GM12878 (cell line): ENCODE data around the gene HSBP1. TPM values are rescaled to one million over a fixed set of nuclear protein-coding genes. Genes with fewer than 3 reads are reported as not detected.

Experiments used
- ATAC-seq: fragments of 200-7000 bp; cut with Tn5 transposase; 3 replicates; pipeline ENCODE4 v1.9.1; 2020; ENCODE audit warnings: mild to moderate bottlenecking, moderate library complexity
- BruUV-seq: library from RNA; stranded (reverse); fragments of 400-500 nt; replicated peaks from 2 replicates; lab custom pipeline; 2021; lab: Mats Ljungman, UMichigan
- CTCF ChIA-PET: fragments of 300-600 bp; sonication (Branson Sonifier 250); formaldehyde crosslinking; extraction: SDS; loops from one replicate; lab custom pipeline; 2021; ENCODE audit warnings: inconsistent platforms; lab: Yijun Ruan, JAX
- POLR2A ChIA-PET: fragments of 350-600 bp; formaldehyde crosslinking; extraction: SDS; loops from one replicate; lab custom pipeline; 2021; ENCODE audit warnings: inconsistent platforms; lab: Charles Lee
- RAD21 ChIA-PET: fragments of 300-600 bp; sonication (Branson Sonifier 250); formaldehyde crosslinking; loops from one replicate; lab custom pipeline; 2023; ENCODE audit warnings: antibody characterized with exemption; ENCODE audit not compliant: unreplicated experiment; lab: Charles Lee
- SMC1A ChIA-PET: fragments of 300-600 bp; sonication (Branson Sonifier 250); formaldehyde crosslinking; loops from one replicate; lab custom pipeline; 2023; ENCODE audit not compliant: unreplicated experiment, uncharacterized antibody; lab: Charles Lee
- DNase-seq: peaks from one replicate; pipeline ENCODE4 v3.0.0-alpha.2; 2011; ENCODE audit warnings: low read depth, low spot score
- FAIRE-seq: peaks from 3 replicates; lab custom pipeline; 2011; peaks lifted over from hg19 to GRCh38; lab: Jason Lieb, UNC
- H2AFZ ChIP-seq: 2 replicates; pipeline ENCODE4 v1.6.0; 2011; ENCODE audit warnings: low read depth, low read length, control low read depth; ENCODE audit not compliant: control insufficient read depth
- H3K27ac ChIP-seq: 2 replicates; pipeline ENCODE4 v1.5.1; 2011; ENCODE audit warnings: control low read depth; ENCODE audit not compliant: control insufficient read depth, insufficient read depth
- H3K27me3 ChIP-seq, 2 experiments: replicated peaks in 1 of 2; 2 replicates each; pipeline versions ENCODE4 v1.6.0 to v1.6.1; 2011; ENCODE audit warnings: low read length in 1 of 2; ENCODE audit not compliant: control insufficient read depth in 2 of 2, insufficient read depth in 2 of 2
- H3K36me3 ChIP-seq, 2 experiments: 2 replicates each; pipeline ENCODE4 v1.5.1; 2011; ENCODE audit warnings: low read length in 1 of 2; ENCODE audit not compliant: control insufficient read depth in 2 of 2, insufficient read depth in 2 of 2
- H3K4me1 ChIP-seq: 2 replicates; pipeline ENCODE4 v1.6.1; 2011; ENCODE audit warnings: mild to moderate bottlenecking, low read length, moderate library complexity, mixed read lengths; ENCODE audit not compliant: control insufficient read depth, insufficient read depth
- H3K4me2 ChIP-seq: 2 replicates; pipeline ENCODE4 v1.6.0; 2011; ENCODE audit warnings: control low read depth; ENCODE audit not compliant: control insufficient read depth, insufficient read depth
- H3K4me3 ChIP-seq: fragments of 200-600 bp; sonication (generic); 2 replicates; pipeline ENCODE4 v1.5.1; 2016
- H3K79me2 ChIP-seq: 2 replicates; pipeline ENCODE4 v1.6.0; 2011; ENCODE audit warnings: low read length; ENCODE audit not compliant: control insufficient read depth, insufficient read depth
- H3K9ac ChIP-seq: 2 replicates; pipeline ENCODE4 v1.8.0; 2011; ENCODE audit warnings: low read length, control low read depth, mixed read lengths; ENCODE audit not compliant: control insufficient read depth, insufficient read depth
- H3K9me3 ChIP-seq: replicated peaks from 3 replicates; pipeline ENCODE4 v1.5.1; 2011; ENCODE audit warnings: mild to moderate bottlenecking, low read length; ENCODE audit not compliant: control insufficient read depth, insufficient read depth
- H4K20me1 ChIP-seq: 2 replicates; pipeline ENCODE4 v1.6.0; 2011; ENCODE audit not compliant: control insufficient read depth, insufficient read depth
- ASH2L ChIP-seq: fragments of 300-600, 200-600 bp; sonication (generic); IDR thresholded peaks from 2 replicates; pipeline ENCODE4 v1.6.1; 2017; ENCODE audit warnings: low read depth, mild to moderate bottlenecking, borderline replicate concordance
- CBX5 ChIP-seq: sonication (generic); IDR thresholded peaks from 2 replicates; pipeline ENCODE4 v1.6.1; 2016; ENCODE audit warnings: low read depth, moderate library complexity, mild to moderate bottlenecking, inconsistent platforms
- CREB1 ChIP-seq: IDR thresholded peaks from 2 replicates; pipeline ENCODE4 v1.6.1; 2012; ENCODE audit warnings: low read depth, mild to moderate bottlenecking, inconsistent platforms
- FOXK2 ChIP-seq: fragments of 450-650 bp; IDR thresholded peaks from 2 replicates; pipeline ENCODE4 v1.6.1; 2017; ENCODE audit warnings: mild to moderate bottlenecking, moderate library complexity
- GATAD2B ChIP-seq: fragments of 450-650 bp; conservative IDR thresholded peaks from 2 replicates; pipeline ENCODE4 v1.6.1; 2017; ENCODE audit warnings: low read depth, mild to moderate bottlenecking, moderate library complexity
- HDAC2 ChIP-seq: fragments of 200-600 bp; sonication (generic); IDR thresholded peaks from 2 replicates; pipeline ENCODE4 v1.6.1; 2017
- PAX8 ChIP-seq: fragments of 450-650 bp; IDR thresholded peaks from 2 replicates; pipeline ENCODE4 v1.6.1; 2017; ENCODE audit warnings: mild to moderate bottlenecking, moderate library complexity
- POLR2A ChIP-seq: IDR thresholded peaks from 2 replicates; pipeline ENCODE4 v1.6.1; 2011; ENCODE audit warnings: low read depth, mild to moderate bottlenecking, low read length
- RAD51 ChIP-seq: fragments of 450-650 bp; IDR thresholded peaks from 2 replicates; pipeline ENCODE4 v1.6.1; 2016; ENCODE audit warnings: moderate library complexity, mild to moderate bottlenecking, inconsistent platforms
- RBBP5 ChIP-seq: fragments of 200-600 bp; sonication (generic); conservative IDR thresholded peaks from 2 replicates; pipeline ENCODE4 v1.6.1; 2016
- SREBF1 ChIP-seq: IDR thresholded peaks from 2 replicates; pipeline ENCODE4 v1.6.1; 2012; ENCODE audit warnings: mild to moderate bottlenecking, low read length
- SUZ12 ChIP-seq: fragments of 200-600 bp; sonication (generic); IDR thresholded peaks from one replicate; pipeline ENCODE4 v1.6.1; 2018; ENCODE audit warnings: antibody characterized with exemption, mild to moderate bottlenecking; ENCODE audit not compliant: unreplicated experiment
- ZNF24 ChIP-seq: fragments of 450-650 bp; IDR thresholded peaks from 2 replicates; pipeline ENCODE4 v1.6.1; 2017; ENCODE audit warnings: antibody characterized with exemption, mild to moderate bottlenecking
- WGBS: methylation state at CpG from one replicate; pipeline ENCODE4 v1.1.6; 2016; ENCODE audit warnings: low lambda C conversion rate; ENCODE audit not compliant: insufficient replicate concordance, insufficient coverage; ENCODE audit errors: missing lambda C conversion rate; 5-methylcytosine and 5-hydroxymethylcytosine counted together
- in situ Hi-C: fragments of 300-500 bp; cut with MboI; formaldehyde crosslinking; loops from 9 replicates; pipeline ENCODE4 v1.14.3; 2018; ENCODE audit warnings: mixed read lengths
- intact Hi-C: fragments of 100-400 bp; cut with micrococcal nuclease; formaldehyde crosslinking; loops from one replicate; pipeline ENCODE4 v1.14.2; 2022; ENCODE audit not compliant: unreplicated experiment
- polyA plus RNA-seq, 11 experiments: library from polyadenylated mRNA; depleted of rRNA in 4 of 11; unstranded in 6 of 11; stranded (reverse) in 5 of 11; fragments of >200 nt; fragmentation: Nextera tagmentation in 4 of 11; fragmentation: Illumina TruSeq in 1 of 11; extraction: Ambion mirVana in 4 of 11; extraction: Trizol in 1 of 11; gene quantifications; 1 replicate in 1 of 11; 2 replicates in 10 of 11; pipeline versions ENCODE4 v1.2.1 to v1.2.3, GENCODE V29; 2011 to 2016; ENCODE audit warnings: inconsistent platforms in 2 of 11, missing spikeins in 2 of 11, low read depth in 1 of 11
- total RNA-seq, 4 experiments: library from RNA; depleted of rRNA in 3 of 4; stranded (reverse); fragments of >200 nt in 3 of 4; fragmentation: Illumina TruSeq in 1 of 4; extraction: Trizol in 1 of 4; gene quantifications; 2 replicates each; pipeline versions ENCODE4 v1.2.1 to v1.2.3, GENCODE V29; 2013 to 2021
- TF ChIP-seq, protein P1 (sequence below): fragments of 450-650 bp; IDR thresholded peaks from 2 replicates; pipeline ENCODE4 v1.6.1; 2014; ENCODE audit warnings: mild to moderate bottlenecking
- TF ChIP-seq, protein P2 (sequence below): IDR thresholded peaks from 2 replicates; pipeline ENCODE4 v1.6.1; 2012; ENCODE audit warnings: low read length, inconsistent platforms
- TF ChIP-seq, protein P3 (sequence below): fragments of 450-650 bp; IDR thresholded peaks from 2 replicates; pipeline ENCODE4 v1.6.1; 2016; ENCODE audit warnings: mild to moderate bottlenecking
- TF ChIP-seq, protein P4 (sequence below): fragments of 450-650 bp; IDR thresholded peaks from 2 replicates; pipeline ENCODE4 v1.6.1; 2017; ENCODE audit warnings: mild to moderate bottlenecking, moderate library complexity
- TF ChIP-seq, protein P5 (sequence below): fragments of 450-650 bp; IDR thresholded peaks from 2 replicates; pipeline ENCODE4 v1.6.1; 2017; ENCODE audit warnings: borderline replicate concordance

HSBP1 gene
- total and polyA plus RNA-seq, 10 of the 15 experiments (the other 5 are each of a cell fraction or from before 2014, with no cell fraction given), result 26.6 to 263 (median 95.7) TPM

DNA sequence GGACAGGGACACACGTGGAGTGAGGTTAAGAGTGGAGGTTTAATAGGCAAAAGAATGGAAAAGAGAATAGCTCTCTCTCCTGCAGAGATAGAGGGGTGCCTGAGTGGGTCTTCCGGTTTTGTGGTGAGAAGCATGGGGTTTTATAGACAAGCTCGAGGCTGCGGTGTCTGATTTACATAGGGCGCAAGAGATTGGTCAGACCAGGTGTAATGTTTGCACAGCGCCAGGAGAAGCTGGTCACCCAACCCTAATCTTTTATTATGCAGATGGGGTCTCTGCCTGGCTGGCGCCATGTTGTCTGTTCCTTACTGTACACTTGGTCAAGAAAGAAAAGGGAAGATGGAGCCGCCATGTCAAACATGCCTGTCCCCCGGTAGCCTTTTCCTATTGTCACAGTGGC is 46.6 kb downstream of the HSBP1 start:
- CTCF ChIA-PET, result no interaction called here
- Histone ChIP-seq H3K79me2 (no peaks in the 10 kb centered on the region), H2AFZ (no peak overlapping the region), H3K36me3 (no peaks in the 10 kb centered on the region), H3K27ac (no peak overlapping the region), H3K4me3 (no peak overlapping the region), H3K9me3 (no peaks in the 10 kb centered on the region), H3K27me3 (no peaks in the 10 kb centered on the region; a peak in 1 of 4 replicates), H3K9ac (no peak overlapping the region), H3K4me1 (no peaks in the 10 kb centered on the region), H4K20me1 (no peaks in the 10 kb centered on the region), H3K4me2 (no peak overlapping the region)
- FAIRE-seq (no peak), DNase-seq (no peak), ATAC-seq (no peak)
- RAD21 ChIA-PET, result no interaction called here
- WGBS, result 47% methylated on average over 9 of the region's 9 CpGs
- BruUV-seq, result no TSS peak
- SMC1A ChIA-PET, result no interaction called here
- in situ Hi-C loops (no loop called here), intact Hi-C loops (no loop called here)
- POLR2A ChIA-PET, result no interaction called here
- no peak for TF ChIP-seq ZNF24
- no peak for TF ChIP-seq PAX8
- no peak for TF ChIP-seq ASH2L
- TF ChIP-seq CREB1, result no peak
- no peak for TF ChIP-seq POLR2A
- TF ChIP-seq SREBF1, result no peak
- no peak for TF ChIP-seq RBBP5
- TF ChIP-seq FOXK2, result no peak
- TF ChIP-seq, protein P1, sequence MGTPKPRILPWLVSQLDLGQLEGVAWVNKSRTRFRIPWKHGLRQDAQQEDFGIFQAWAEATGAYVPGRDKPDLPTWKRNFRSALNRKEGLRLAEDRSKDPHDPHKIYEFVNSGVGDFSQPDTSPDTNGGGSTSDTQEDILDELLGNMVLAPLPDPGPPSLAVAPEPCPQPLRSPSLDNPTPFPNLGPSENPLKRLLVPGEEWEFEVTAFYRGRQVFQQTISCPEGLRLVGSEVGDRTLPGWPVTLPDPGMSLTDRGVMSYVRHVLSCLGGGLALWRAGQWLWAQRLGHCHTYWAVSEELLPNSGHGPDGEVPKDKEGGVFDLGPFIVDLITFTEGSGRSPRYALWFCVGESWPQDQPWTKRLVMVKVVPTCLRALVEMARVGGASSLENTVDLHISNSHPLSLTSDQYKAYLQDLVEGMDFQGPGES, result no peak
- TF ChIP-seq, protein P2, sequence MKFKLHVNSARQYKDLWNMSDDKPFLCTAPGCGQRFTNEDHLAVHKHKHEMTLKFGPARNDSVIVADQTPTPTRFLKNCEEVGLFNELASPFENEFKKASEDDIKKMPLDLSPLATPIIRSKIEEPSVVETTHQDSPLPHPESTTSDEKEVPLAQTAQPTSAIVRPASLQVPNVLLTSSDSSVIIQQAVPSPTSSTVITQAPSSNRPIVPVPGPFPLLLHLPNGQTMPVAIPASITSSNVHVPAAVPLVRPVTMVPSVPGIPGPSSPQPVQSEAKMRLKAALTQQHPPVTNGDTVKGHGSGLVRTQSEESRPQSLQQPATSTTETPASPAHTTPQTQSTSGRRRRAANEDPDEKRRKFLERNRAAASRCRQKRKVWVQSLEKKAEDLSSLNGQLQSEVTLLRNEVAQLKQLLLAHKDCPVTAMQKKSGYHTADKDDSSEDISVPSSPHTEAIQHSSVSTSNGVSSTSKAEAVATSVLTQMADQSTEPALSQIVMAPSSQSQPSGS, result no peak
- TF ChIP-seq, protein P3, sequence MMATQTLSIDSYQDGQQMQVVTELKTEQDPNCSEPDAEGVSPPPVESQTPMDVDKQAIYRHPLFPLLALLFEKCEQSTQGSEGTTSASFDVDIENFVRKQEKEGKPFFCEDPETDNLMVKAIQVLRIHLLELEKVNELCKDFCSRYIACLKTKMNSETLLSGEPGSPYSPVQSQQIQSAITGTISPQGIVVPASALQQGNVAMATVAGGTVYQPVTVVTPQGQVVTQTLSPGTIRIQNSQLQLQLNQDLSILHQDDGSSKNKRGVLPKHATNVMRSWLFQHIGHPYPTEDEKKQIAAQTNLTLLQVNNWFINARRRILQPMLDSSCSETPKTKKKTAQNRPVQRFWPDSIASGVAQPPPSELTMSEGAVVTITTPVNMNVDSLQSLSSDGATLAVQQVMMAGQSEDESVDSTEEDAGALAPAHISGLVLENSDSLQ, result no peak
- TF ChIP-seq HDAC2, result no peak
- no peak for TF ChIP-seq SUZ12
- TF ChIP-seq, protein P4, sequence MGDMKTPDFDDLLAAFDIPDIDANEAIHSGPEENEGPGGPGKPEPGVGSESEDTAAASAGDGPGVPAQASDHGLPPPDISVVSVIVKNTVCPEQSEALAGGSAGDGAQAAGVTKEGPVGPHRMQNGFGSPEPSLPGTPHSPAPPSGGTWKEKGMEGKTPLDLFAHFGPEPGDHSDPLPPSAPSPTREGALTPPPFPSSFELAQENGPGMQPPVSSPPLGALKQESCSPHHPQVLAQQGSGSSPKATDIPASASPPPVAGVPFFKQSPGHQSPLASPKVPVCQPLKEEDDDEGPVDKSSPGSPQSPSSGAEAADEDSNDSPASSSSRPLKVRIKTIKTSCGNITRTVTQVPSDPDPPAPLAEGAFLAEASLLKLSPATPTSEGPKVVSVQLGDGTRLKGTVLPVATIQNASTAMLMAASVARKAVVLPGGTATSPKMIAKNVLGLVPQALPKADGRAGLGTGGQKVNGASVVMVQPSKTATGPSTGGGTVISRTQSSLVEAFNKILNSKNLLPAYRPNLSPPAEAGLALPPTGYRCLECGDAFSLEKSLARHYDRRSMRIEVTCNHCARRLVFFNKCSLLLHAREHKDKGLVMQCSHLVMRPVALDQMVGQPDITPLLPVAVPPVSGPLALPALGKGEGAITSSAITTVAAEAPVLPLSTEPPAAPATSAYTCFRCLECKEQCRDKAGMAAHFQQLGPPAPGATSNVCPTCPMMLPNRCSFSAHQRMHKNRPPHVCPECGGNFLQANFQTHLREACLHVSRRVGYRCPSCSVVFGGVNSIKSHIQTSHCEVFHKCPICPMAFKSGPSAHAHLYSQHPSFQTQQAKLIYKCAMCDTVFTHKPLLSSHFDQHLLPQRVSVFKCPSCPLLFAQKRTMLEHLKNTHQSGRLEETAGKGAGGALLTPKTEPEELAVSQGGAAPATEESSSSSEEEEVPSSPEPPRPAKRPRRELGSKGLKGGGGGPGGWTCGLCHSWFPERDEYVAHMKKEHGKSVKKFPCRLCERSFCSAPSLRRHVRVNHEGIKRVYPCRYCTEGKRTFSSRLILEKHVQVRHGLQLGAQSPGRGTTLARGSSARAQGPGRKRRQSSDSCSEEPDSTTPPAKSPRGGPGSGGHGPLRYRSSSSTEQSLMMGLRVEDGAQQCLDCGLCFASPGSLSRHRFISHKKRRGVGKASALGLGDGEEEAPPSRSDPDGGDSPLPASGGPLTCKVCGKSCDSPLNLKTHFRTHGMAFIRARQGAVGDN, result no peak
- TF ChIP-seq CBX5, result no peak
- TF ChIP-seq GATAD2B, result no peak
- TF ChIP-seq, protein P5, sequence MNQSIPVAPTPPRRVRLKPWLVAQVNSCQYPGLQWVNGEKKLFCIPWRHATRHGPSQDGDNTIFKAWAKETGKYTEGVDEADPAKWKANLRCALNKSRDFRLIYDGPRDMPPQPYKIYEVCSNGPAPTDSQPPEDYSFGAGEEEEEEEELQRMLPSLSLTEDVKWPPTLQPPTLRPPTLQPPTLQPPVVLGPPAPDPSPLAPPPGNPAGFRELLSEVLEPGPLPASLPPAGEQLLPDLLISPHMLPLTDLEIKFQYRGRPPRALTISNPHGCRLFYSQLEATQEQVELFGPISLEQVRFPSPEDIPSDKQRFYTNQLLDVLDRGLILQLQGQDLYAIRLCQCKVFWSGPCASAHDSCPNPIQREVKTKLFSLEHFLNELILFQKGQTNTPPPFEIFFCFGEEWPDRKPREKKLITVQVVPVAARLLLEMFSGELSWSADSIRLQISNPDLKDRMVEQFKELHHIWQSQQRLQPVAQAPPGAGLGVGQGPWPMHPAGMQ, result no peak
- no peak for TF ChIP-seq RAD51
